ENCODE data around the gene GALK1.
"Not testable (repeated sequence)": the region's sequence is repeated elsewhere in the genome, so short reads cannot be mapped to it uniquely, and the experiment has no call there.

Gene GALK1

GRCh38 chr17:75764711-75765421, at the start of gene GALK1:
TSS of gene GALK1 (minus strand) at chr17:75765192. CDS start at chr17:75765136, 56 bp downstream.
- FAIRE-seq, result no peak
- DNase-seq (ENCODE audit: insufficient read length, low spot score), result peak; percentile 78
- TF ChIP-seq, protein P1, sequence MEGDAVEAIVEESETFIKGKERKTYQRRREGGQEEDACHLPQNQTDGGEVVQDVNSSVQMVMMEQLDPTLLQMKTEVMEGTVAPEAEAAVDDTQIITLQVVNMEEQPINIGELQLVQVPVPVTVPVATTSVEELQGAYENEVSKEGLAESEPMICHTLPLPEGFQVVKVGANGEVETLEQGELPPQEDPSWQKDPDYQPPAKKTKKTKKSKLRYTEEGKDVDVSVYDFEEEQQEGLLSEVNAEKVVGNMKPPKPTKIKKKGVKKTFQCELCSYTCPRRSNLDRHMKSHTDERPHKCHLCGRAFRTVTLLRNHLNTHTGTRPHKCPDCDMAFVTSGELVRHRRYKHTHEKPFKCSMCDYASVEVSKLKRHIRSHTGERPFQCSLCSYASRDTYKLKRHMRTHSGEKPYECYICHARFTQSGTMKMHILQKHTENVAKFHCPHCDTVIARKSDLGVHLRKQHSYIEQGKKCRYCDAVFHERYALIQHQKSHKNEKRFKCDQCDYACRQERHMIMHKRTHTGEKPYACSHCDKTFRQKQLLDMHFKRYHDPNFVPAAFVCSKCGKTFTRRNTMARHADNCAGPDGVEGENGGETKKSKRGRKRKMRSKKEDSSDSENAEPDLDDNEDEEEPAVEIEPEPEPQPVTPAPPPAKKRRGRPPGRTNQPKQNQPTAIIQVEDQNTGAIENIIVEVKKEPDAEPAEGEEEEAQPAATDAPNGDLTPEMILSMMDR (IDR thresholded peaks at IDR 0.05; ENCODE audit: insufficient read depth, missing control alignments), result peak; percentile 50

GRCh38 chr17:75814021-75814395, 49.0 kb upstream of the GALK1 start:
- FAIRE-seq, result no peak
- TF ChIP-seq, protein P1 (IDR thresholded peaks at IDR 0.05; ENCODE audit: insufficient read depth, missing control alignments), result no peak
- DNase-seq (ENCODE audit: insufficient read length, low spot score), result no peak

- no peak for FAIRE-seq
- TF ChIP-seq, protein P1 (IDR thresholded peaks at IDR 0.05; ENCODE audit: insufficient read depth, missing control alignments), result no peak
- no peak for DNase-seq (ENCODE audit: insufficient read length, low spot score)
Observed at GRCh38 chr17:75813081-75814020, 48.4 kb upstream of the GALK1 start.

DNA sequence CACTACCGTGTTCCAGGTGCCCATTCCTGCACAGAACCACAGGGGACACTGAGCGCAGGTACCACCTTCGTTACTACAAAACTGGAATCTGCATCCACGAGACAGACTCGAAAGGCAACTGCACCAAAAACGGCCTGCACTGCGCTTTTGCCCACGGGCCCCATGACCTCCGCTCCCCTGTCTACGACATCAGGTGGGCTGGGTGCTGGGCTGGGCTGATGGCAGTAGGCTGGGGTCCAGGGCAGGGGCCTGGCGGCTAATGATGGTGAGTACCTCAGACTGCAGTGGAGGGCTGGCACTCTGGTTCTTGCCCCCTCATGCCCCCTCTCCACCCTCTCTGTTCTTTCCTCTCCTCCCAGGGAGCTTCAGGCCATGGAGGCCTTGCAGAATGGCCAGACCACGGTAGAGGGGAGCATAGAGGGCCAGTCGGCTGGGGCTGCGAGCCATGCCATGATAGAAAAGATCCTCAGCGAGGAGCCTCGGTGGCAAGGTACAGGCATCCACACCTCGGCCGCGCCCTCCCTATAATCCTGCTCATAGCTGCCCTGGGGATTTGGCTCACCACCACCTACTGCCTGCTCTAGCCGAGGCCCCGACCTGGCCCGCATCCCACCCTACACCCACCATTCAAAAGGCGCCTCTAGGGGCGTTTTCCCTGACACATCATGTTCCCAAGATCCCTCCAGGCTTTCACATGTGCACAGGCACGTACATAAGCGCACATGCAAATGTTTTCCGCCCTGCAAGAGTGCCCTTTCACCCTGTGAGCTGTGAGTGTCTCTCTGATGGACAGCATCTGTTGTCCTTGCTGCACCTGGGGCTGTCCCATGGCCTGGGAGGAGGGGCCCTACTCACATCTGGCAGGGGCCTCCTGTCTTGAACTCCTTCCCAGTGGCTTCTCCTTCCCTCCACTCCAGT, 47.4 kb upstream of the GALK1 start:
- no peak for FAIRE-seq
- DNase-seq (ENCODE audit: insufficient read length, low spot score), result no peak
- TF ChIP-seq, protein P1 (IDR thresholded peaks at IDR 0.05; ENCODE audit: insufficient read depth, missing control alignments), result no peak

DNA sequence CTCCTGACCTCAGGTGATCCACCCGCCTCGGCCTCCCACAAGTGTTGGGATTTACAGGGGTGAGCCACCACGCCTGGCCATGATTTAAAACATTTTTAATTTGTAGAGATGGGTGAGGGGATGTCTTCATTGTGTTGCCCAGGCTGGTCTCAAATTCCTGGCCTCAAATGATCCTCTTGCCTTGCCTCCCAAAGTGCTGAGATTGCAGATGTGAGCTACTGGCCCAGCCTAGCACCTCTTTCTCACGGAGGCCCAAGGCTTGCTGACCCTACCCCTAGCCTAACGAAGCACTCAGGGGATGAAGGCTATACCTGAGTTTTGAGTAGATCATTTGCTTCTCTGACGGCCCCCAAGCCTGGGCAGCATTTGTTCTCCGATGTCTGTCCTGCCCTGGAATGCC, 46.2 kb upstream of the GALK1 start:
- no peak for FAIRE-seq
- no peak for DNase-seq (ENCODE audit: insufficient read length, low spot score)
- TF ChIP-seq, protein P1 (IDR thresholded peaks at IDR 0.05; ENCODE audit: insufficient read depth, missing control alignments), result no peak

DNA sequence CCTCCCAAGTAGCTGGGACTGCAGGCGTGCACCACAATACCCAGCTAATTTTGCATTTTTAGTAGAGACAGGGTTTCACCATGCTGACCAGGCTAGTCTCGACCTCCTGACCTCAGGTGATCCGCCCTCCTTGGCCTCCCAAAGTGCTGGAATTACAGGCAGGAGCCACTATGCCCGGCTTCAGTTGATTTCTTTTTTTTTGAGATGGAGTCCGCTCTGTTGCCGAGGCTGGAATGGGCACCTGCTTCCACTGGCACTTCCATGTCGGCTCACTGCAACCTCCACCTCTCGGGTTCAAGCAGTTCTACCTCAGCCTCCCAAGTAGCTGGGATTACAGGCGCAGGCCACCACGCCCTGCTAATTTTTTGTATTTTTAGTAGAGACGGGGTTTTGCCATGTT, 45.8 kb upstream of the GALK1 start:
- not testable (repeated sequence) for DNase-seq (ENCODE audit: insufficient read length, low spot score); FAIRE-seq

- no peak for FAIRE-seq
Observed at GRCh38 chr17:75810216-75810615, 45.2 kb upstream of the GALK1 start.

More at GRCh38 chr17:75810216-75810615, 45.2 kb upstream of the GALK1 start:
- DNase-seq (ENCODE audit: insufficient read length, low spot score), result no peak
- TF ChIP-seq, protein P1 (IDR thresholded peaks at IDR 0.05; ENCODE audit: insufficient read depth, missing control alignments), result no peak

Data from D721Med (cell line).